OCI-M2 (cell line): Measurements from ENCODE around the gene RXFP2.

Experiments used
- DNase-seq: peaks from one replicate; lab custom pipeline; 2025; ENCODE audit not compliant: unreplicated experiment; lab: John Stamatoyannopoulos, UW

RXFP2 gene

GRCh38 chr13:31767175-31767900 is 28.0 kb downstream of the RXFP2 start:
- no peak for DNase-seq

GRCh38 chr13:31768351-31768750 is 29.0 kb downstream of the RXFP2 start:
- DNase-seq: no peak

- DNase-seq: no peak
These were observed 30.2 kb downstream of the RXFP2 start for GRCh38 chr13:31769575-31769974.

GRCh38 chr13:31772231-31772630 is 32.9 kb downstream of the RXFP2 start:
- no peak for DNase-seq

- DNase-seq: no peak
These were observed 34.2 kb downstream of the RXFP2 start for GRCh38 chr13:31773538-31773937.

GRCh38 chr13:31774186-31774750 is 34.9 kb downstream of the RXFP2 start:
- no peak for DNase-seq

- DNase-seq: no peak
These were observed 35.8 kb downstream of the RXFP2 start for GRCh38 chr13:31775148-31775547.

GRCh38 chr13:31775686-31776085 is 36.4 kb downstream of the RXFP2 start:
- no peak for DNase-seq

GRCh38 chr13:31781064-31781463 is 41.7 kb downstream of the RXFP2 start:
- no peak for DNase-seq

GRCh38 chr13:31786011-31786410 is 46.7 kb downstream of the RXFP2 start:
- no peak for DNase-seq

GRCh38 chr13:31790992-31791391 is 51.7 kb downstream of the RXFP2 start:
- no peak for DNase-seq

GRCh38 chr13:31793246-31793645 is 53.9 kb downstream of the RXFP2 start:
- DNase-seq: no peak

- no peak for DNase-seq
These were observed 55.1 kb downstream of the RXFP2 start for GRCh38 chr13:31794452-31794851.

GRCh38 chr13:31797154-31797775 is 57.9 kb downstream of the RXFP2 start:
- no peak for DNase-seq

- DNase-seq: no peak
These were observed 58.9 kb downstream of the RXFP2 start for GRCh38 chr13:31798189-31798588.

GRCh38 chr13:31801088-31801487 is 61.8 kb downstream of the RXFP2 start:
- DNase-seq: no peak

GRCh38 chr13:31803311-31803710 is 64.0 kb downstream of the RXFP2 start:
- no peak for DNase-seq

GRCh38 chr13:31805841-31806240 is 66.5 kb downstream of the RXFP2 start:
- DNase-seq: no peak

GRCh38 chr13:31807090-31807541 is 67.8 kb downstream of the RXFP2 start:
- DNase-seq: no peak

- no peak for DNase-seq
These were observed 75.2 kb downstream of the RXFP2 start for GRCh38 chr13:31814536-31814935.

GRCh38 chr13:31815361-31816144 is 76.2 kb downstream of the RXFP2 start:
- DNase-seq: no peak

GRCh38 chr13:31818236-31818635 is 78.9 kb downstream of the RXFP2 start:
- DNase-seq: no peak
